Cortex of kidney (tissue), 1 donor: ENCODE data around the gene GRPEL1.

Source experiments
- DNase-seq: peaks from one replicate; lab custom pipeline; 2025; lab: John Stamatoyannopoulos, UW

The GRPEL1 gene

DNA sequence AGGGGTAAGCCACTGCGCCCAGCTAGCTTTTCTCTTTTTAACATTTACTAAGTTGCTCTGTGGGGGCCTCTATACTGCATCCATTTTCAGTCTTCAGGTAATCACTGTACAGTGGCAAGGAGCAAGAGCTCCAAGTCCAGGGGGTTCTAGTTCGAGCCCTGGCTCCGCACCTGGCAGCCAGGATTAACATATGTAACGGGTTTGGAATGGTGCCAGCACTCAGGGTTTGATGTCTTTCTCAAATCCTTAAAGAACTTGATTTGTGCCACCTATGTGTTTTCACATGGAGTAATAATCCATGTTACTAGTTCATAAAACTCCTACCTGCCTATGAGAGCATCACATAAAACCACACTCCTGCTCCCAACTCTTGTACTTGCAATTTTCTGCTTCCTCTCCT, 4.5 kb downstream of the GRPEL1 start:
- DNase-seq = no peak

- DNase-seq = no peak
Measured at GRCh38 chr4:7062816-7063215, 5.0 kb downstream of the GRPEL1 start.

GRCh38 chr4:7061815-7062214, 6.0 kb downstream of the GRPEL1 start:
- DNase-seq = no peak

DNA sequence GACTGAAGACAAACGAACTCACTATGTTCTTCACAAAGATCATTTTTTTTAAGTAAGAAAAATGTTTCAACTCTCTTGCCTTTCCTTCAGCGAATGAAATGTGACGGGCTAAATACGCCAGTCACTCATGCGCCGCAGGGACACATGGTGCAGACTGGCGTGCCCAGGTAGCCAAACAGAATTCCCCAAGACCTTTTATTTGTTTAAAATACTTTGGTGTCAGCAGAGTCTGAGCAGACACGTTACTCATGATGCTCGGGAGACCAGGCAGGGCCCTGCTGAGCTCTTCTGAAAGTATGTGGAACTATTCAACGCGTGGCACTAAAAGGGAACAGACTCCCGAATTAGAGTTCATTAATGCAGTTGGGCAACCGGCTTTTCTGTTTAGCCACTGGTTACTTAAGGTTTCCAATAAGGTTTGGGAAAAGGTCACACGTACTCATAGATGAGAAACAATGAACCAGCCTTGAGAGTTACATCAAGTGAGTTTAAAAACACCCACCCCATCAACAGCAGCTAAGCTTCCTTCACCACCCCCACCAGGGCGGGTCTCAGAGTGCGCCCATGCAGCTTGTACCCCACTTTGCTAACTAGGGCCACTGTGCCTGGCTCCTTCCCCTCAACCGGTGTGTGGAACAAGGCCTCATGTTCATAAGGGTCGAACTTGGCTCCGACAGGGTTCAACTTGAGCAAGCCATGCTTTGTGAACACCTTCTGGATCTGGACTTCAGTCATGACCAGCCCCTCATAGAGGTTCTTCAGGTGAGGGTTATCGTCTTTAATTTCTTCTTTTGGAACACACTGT, 7.3 kb downstream of the GRPEL1 start:
- DNase-seq = no peak

DNA sequence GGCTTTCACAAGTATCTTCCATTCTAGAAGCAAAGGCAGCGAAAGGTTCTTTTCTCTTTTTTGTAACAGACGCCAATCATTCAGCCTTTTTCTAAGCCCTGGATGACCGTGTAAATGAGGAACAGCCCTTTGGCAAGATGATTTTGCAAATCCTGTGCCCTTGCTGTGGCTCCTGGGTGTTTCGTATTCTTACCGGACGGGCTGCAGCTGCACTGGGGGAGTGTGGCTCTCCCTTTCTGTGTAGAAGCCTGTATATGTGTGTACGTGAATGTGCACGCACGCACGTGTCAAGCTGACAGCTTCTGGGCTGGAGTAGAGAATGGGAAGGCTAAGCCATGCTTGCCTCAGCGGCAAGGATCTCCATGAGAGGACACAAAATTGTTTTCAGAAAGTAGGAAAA, 8.2 kb downstream of the GRPEL1 start:
- no peak for DNase-seq

GRCh38 chr4:7058792-7059191, 9.1 kb downstream of the GRPEL1 start:
- no peak for DNase-seq

- DNase-seq = no peak
Measured at GRCh38 chr4:7055990-7056325, 11.9 kb downstream of the GRPEL1 start.

- no peak for DNase-seq
Measured at GRCh38 chr4:7055111-7055989, 12.5 kb downstream of the GRPEL1 start.

DNA sequence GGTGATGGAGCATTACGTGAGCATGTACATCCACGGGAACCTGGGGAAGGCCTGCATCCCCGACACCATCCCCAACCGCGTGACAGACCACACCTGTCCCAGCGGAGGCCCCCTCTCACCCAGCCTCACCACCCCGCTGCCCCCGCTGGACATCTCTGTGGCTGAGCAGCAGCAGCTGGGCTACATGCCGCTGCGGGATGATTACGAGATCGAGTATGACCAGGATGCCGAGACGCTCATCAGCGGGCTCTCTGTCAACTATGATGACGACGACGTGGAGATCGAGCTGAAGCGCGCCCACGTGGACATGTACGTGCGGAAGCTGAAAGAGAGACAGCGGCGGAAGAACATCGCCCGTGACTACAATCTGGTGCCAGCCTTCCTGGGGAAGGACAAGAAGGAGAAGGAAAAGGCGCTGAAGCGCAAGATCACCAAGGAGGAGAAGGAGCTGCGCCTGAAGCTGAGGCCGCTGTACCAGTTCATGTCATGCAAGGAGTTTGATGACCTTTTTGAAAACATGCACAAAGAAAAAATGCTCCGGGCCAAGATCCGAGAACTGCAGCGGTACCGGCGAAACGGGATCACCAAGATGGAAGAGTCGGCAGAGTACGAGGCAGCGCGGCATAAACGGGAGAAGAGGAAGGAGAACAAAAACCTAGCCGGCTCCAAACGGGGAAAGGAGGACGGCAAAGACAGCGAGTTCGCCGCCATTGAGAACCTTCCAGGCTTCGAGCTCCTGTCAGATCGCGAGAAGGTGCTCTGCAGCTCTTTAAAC, 13.6 kb downstream of the GRPEL1 start:
- DNase-seq = no peak

DNA sequence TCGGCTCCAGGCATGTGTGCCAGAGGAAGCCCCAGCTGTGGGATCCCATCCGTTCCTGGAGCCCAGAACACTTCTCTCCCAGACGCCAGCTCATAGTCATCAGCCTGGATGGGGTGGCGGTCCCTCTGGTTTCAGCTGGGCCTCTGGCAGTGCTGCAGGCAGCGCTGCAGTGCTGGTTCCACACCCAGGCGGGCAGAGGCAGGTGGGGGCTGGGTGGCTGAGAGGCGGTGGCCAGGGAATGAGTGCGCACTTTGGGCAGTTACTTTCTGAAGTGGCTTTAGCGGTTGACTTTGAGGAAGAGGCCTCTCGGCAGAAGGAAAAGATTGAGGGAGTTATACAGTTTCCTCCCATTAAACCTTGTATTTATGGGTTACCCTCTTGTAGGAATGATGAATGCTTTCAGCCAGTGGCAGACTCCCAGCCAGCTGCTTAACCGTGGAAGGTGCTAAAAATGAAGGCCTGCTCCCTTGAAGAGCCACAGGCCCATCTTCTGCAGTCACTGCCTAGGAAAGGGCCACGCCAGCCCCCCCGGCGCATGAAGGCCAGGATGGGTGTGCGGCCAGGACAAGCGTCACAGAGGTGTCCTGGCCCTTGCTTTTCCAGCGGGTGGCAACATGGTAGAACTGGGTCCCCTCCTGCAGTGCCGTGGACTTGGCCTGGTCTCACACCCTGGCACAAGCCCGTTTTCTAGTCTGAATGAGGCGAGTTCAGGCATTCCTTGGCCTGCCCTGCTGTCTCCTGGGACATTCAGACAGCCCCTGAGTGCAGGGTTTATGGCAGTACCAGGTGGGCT, 14.7 kb downstream of the GRPEL1 start:
- no peak for DNase-seq

DNA sequence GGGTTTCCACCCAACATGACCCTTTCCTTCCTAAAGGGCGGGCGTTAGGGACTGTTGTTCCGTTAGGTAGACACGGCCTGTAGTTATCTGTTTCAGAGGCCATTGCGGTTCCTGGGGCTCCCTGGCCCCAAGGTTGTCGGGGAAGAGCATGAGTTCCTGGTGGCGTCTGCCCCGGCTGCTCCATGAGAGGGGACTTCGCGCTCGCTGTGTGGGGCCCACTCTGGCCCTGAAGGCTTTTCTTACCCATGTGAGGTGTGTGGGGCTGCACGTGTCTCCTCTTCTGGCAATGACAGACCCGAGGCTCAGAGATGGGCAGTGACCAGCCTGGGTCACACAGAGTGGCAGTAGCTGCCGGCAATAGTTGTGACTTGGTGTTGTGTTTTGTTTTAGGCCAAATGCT, 15.6 kb downstream of the GRPEL1 start:
- no peak for DNase-seq

GRCh38 chr4:7051905-7052304, 16.0 kb downstream of the GRPEL1 start:
- no peak for DNase-seq

GRCh38 chr4:7051144-7051495, 16.7 kb downstream of the GRPEL1 start:
- no peak for DNase-seq

- DNase-seq = no peak
Measured at GRCh38 chr4:7050481-7051143, 17.3 kb downstream of the GRPEL1 start.

- DNase-seq = no peak
Measured at GRCh38 chr4:7049739-7050138, 18.1 kb downstream of the GRPEL1 start.

DNA sequence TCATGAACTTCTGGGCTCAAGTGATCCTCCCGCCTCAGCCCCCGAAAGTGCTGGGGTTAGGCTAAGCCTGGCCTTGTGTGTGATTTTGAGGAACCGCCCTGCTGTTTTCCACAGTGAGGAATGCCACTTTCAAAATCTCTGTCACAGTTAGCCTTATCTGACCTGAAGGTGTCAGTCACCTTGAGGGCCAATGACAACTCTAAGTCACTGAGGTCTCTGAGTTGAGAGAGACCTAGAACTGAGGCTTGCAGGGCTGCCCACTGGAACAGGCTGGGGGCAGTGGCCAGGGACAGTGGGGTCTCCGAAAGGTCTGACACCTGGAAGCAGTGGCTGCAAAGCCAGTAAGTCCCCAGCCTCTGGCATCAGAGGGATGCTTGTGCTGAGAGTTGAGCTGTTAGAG, 18.6 kb downstream of the GRPEL1 start:
- no peak for DNase-seq

DNA sequence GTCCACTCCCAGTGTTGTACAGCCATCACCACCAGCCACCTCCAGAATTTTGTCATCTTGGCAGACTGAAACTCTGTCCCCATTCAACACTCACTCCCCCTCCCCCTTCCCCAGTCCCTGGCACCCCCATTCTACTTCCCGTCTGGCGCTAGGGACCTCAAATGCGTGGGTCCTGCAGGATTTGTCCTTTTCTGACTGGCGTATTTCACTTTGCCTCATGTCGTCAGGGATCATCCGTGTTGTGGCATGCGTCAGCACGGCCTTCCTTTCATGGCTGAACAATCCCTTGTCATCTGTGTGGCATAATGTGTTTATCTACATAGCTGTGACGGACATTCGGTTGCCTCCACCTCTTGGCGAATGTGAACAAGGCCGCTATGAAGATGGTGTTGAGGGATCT, 19.2 kb downstream of the GRPEL1 start:
- DNase-seq = no peak

DNA sequence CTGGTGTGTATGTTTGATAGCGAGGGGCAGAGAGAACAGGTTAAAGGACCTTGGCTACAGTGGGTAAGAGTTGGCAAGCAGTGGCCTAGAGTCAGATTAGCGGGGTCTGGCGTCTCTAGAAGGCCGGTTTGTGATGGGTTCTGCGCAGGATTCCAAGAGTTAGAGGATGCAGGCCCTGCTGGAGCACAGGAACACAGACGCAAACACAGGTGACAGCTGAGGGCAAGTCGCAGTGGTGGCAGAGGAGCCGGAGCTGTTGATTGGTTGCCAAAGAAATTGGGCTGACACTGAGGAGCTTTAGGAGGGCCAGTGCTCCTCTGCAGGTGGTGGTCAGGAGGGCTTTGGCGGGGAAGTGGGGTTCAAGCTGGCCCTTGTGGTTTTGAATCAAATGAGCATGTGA, 20.9 kb downstream of the GRPEL1 start:
- DNase-seq = no peak

GRCh38 chr4:7045961-7046921, 21.6 kb downstream of the GRPEL1 start:
- no peak for DNase-seq

DNA sequence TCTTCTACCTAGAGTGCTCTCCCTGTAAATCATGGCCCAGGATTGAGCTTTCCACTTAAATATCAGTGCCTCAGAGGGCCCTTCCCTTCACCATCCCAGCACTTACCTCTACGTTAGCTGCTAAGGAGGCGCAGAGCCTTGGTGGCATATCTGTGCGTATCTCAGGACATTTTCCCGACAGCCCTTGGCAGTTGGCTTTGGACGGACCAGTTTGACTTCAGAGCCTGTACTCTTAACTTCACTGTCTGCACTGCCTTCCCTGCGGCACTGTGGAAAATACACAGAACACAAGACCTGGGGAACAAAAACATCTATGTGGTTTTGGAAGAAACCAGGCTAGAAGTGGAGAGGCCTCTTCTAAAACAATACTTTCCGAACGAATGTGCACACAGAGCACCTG, 22.3 kb downstream of the GRPEL1 start:
- no peak for DNase-seq
